ENCODE results near the gene ULBP3.

GRCh38 chr6:150070236-150070818 lies 1.4 kb upstream of the ULBP3 start:
- no peak for TF ChIP-seq CTCF (IDR thresholded peaks at IDR 0.05; ENCODE audit: low read depth, low read length, poor library complexity, severe bottlenecking)
- TF ChIP-seq EZH2phosphoT487 (IDR thresholded peaks at IDR 0.05; ENCODE audit: borderline replicate concordance, low read length), result no peak
